C4-2B (cell line): ENCODE results near the gene CHCHD6.

Experiments
- ZFX ChIP-seq: fragments of 450-650 bp; IDR thresholded peaks from 2 replicates; pipeline ENCODE4 v1.6.1; 2017
- TF ChIP-seq, protein P1 (sequence below): fragments of 450-650 bp; conservative IDR thresholded peaks from 2 replicates; pipeline ENCODE4 v1.5.1; 2017; ENCODE audit warnings: mild to moderate bottlenecking

DNA sequence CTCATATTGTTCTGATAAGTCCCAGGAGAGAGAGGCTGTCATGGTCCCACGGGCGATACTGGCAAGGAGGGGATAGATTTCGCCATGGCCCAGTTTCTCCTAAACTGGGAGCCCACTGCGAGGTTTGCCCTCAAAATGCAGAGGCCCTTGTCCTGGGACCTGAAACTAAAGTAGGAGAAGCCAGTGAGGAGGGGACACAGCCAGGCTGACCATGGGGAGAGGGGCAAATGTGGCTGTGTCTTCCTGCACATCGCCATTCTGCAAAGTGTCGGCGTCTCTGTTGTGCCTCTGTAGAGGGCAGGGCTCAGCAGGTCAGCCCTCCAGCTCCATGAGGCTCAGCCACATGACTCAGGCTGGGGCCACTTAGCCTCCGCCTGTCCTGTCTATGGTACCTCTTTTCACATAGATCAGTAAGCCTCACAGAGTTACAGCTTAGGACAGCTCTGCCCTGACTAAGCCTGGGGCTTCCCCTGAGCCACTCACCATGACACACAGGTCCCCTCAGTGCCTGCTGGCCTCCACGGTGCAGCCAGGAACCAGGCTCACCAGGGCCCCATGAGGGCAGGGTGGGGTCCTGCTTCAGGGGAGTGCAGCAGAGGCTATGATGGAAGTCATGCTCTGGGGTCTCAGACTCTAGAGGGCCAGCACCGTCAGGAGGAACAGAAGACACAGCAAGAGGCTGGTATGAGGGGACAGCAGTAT is 250.3 kb downstream of the CHCHD6 start:
- TF ChIP-seq, protein P1, sequence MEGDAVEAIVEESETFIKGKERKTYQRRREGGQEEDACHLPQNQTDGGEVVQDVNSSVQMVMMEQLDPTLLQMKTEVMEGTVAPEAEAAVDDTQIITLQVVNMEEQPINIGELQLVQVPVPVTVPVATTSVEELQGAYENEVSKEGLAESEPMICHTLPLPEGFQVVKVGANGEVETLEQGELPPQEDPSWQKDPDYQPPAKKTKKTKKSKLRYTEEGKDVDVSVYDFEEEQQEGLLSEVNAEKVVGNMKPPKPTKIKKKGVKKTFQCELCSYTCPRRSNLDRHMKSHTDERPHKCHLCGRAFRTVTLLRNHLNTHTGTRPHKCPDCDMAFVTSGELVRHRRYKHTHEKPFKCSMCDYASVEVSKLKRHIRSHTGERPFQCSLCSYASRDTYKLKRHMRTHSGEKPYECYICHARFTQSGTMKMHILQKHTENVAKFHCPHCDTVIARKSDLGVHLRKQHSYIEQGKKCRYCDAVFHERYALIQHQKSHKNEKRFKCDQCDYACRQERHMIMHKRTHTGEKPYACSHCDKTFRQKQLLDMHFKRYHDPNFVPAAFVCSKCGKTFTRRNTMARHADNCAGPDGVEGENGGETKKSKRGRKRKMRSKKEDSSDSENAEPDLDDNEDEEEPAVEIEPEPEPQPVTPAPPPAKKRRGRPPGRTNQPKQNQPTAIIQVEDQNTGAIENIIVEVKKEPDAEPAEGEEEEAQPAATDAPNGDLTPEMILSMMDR, result no peak
- no peak for TF ChIP-seq ZFX
